Vagina (tissue), 2 donors: ENCODE results near the gene STK39.

ENCODE experiments used
- CTCF ChIP-seq, 3 experiments: fragments of 450-650 bp in 2 of 3; fragments of 200-600 bp in 1 of 3; sonication (generic) in 1 of 3; IDR thresholded peaks; one replicate each; pipeline ENCODE4 v1.5.1; 2017 to 2019; ENCODE audit warnings: antibody characterized with exemption in 3 of 3, mild to moderate bottlenecking in 2 of 3, moderate library complexity in 2 of 3
- POLR2AphosphoS5 ChIP-seq, 2 donors: sonication (generic); formaldehyde crosslinking; IDR thresholded peaks; one replicate each; pipeline ENCODE4 v1.9.0; 2017; ENCODE audit warnings: antibody characterized with exemption in 2 of 2, mild to moderate bottlenecking in 2 of 2, low read depth in 1 of 2; ENCODE audit not compliant: insufficient read depth in 1 of 2

- no peak for TF ChIP-seq CTCF (IDR thresholded peaks at IDR 0.05)
- TF ChIP-seq POLR2AphosphoS5 (IDR thresholded peaks at IDR 0.05; ENCODE audit: insufficient read depth in 1 of 2, low read depth in 1 of 2), result no peak
These were observed 274.6 kb downstream of the STK39 start for GRCh38 chr2:167972746-167973145.
